ENCODE measurements around the gene RBMS3. TPM values are rescaled to one million over a fixed set of nuclear protein-coding genes. Genes with fewer than 3 reads are reported as not detected.

Gene RBMS3
- total and polyA plus RNA-seq, 2 of the 13 experiments (the other 11 are each of a cell fraction or from before 2014, with no cell fraction given), result not detected

GRCh38 chr3:29775340-29775739, 494.5 kb downstream of the RBMS3 start (continued):
- no peak for TF ChIP-seq BRCA1 (CRISPR knock-in tag; IDR thresholded peaks at IDR 0.05)
- TF ChIP-seq DNMT1 (CRISPR knock-in tag; IDR thresholded peaks at IDR 0.05), result no peak
- TF ChIP-seq ZNF687 (CRISPR knock-in tag; IDR thresholded peaks at IDR 0.05), result no peak
- TF ChIP-seq YY1 (IDR thresholded peaks at IDR 0.05; ENCODE audit: insufficient read depth, insufficient replicate concordance, low read depth, low read length), result no peak
- TF ChIP-seq TEAD3 (CRISPR knock-in tag; optimal IDR thresholded peaks at IDR 0.05; ENCODE audit: borderline replicate concordance), result no peak
- no peak for TF ChIP-seq IRF1 (CRISPR knock-in tag; IDR thresholded peaks at IDR 0.05; ENCODE audit: low read depth)
- no peak for TF ChIP-seq HOXA5 (CRISPR knock-in tag; IDR thresholded peaks at IDR 0.05)
- no peak for TF ChIP-seq IRF2 (CRISPR knock-in tag; IDR thresholded peaks at IDR 0.05)

- in situ Hi-C loops (cut with HindIII; ENCODE audit: extremely low pct_ligation_motif_present, low pct_unique_long_range_greater_than_20kb) (no loop called here), intact Hi-C loops (cut with micrococcal nuclease; ENCODE audit: unreplicated experiment) (no loop called here)
- no peaks in the 10 kb centered on the region for H4K20me1 ChIP-seq (ENCODE audit: insufficient read depth, low read length)
- no peak overlapping the region for H3K27ac ChIP-seq (ENCODE audit: extremely low read length, insufficient read depth, low read length)
- H3K4me3 ChIP-seq (replicated peaks in 1 of 3; ENCODE audit: insufficient read depth in 1 of 3, low read depth in 2 of 3, low read length in 3 of 3), result no peak overlapping the region
- ChIA-PET CTCF (ENCODE audit: low intra/inter-chr PET ratio, low total read pairs) (no interaction called here), POLR2A (no interaction called here)
- no peaks in the 10 kb centered on the region for H3K36me3 ChIP-seq (replicated peaks in 1 of 2; ENCODE audit: control insufficient read depth in 1 of 2, insufficient read depth in 2 of 2, low read length in 2 of 2)
- H3K4me2 ChIP-seq (ENCODE audit: low read depth, low read length), result no peak overlapping the region
- H3K4me1 ChIP-seq (ENCODE audit: insufficient read depth, low read length), result no peaks in the 10 kb centered on the region
- FAIRE-seq (no peak), ATAC-seq (no peak), DNase-seq (ENCODE audit: low spot score) (no peak)
- WGBS (ENCODE audit: low lambda C conversion rate), result 3% methylated on average over 1 of the region's 1 CpG
- H2AFZ ChIP-seq (ENCODE audit: low read length), result no peak overlapping the region
- BruUV-seq (replicated peaks), result no TSS peak
- H3K79me2 ChIP-seq (ENCODE audit: insufficient read depth, low read length), result no peaks in the 10 kb centered on the region
- H3K9me3 ChIP-seq (ENCODE audit: low read length), result no peaks in the 10 kb centered on the region
- no peaks in the 10 kb centered on the region; a peak in 1 of 5 replicates for H3K27me3 ChIP-seq (ENCODE audit: control insufficient read depth in 1 of 2, insufficient read depth in 2 of 2, low read length in 2 of 2)
- no peak overlapping the region for H3K9ac ChIP-seq (ENCODE audit: insufficient read depth, low read depth, low read length)
- TF ChIP-seq ZNF674 (CRISPR knock-in tag; IDR thresholded peaks at IDR 0.05; ENCODE audit: low read depth), result no peak
- TF ChIP-seq CHD4 (IDR thresholded peaks at IDR 0.05; ENCODE audit: borderline replicate concordance, low read length), result no peak
- TF ChIP-seq ERF (CRISPR knock-in tag; IDR thresholded peaks at IDR 0.05), result no peak
- no peak for TF ChIP-seq ZNF574 (CRISPR knock-in tag; IDR thresholded peaks at IDR 0.05)
- no peak for TF ChIP-seq ZBTB14 (CRISPR knock-in tag; IDR thresholded peaks at IDR 0.05)
- TF ChIP-seq CBX5 (CRISPR knock-in tag; IDR thresholded peaks at IDR 0.05; ENCODE audit: borderline replicate concordance), result no peak
These were observed 497.0 kb downstream of the RBMS3 start for GRCh38 chr3:29777869-29778268.
